Measurements from ENCODE around the gene TMEM259. TPM values are rescaled to one million over a fixed set of nuclear protein-coding genes. Genes with fewer than 3 reads are reported as not detected.

Gene TMEM259
- total and polyA plus RNA-seq, 2 of the 13 experiments (the other 11 are each of a cell fraction or from before 2014, with no cell fraction given), result 64.7 to 164 TPM

- TF ChIP-seq RBM39 (IDR thresholded peaks at IDR 0.05; ENCODE audit: low read depth, low read length, poor library complexity, severe bottlenecking) (peak; percentile 75), KIAA2018 (CRISPR knock-in tag; IDR thresholded peaks at IDR 0.05; ENCODE audit: borderline replicate concordance) (no peak), SRY (CRISPR knock-in tag; IDR thresholded peaks at IDR 0.05) (no peak), ZNF614 (CRISPR knock-in tag; IDR thresholded peaks at IDR 0.05; ENCODE audit: borderline replicate concordance) (0 out of 2 replicates have a peak, but pooled peaks have one; percentile 50), ZNF687 (CRISPR knock-in tag; IDR thresholded peaks at IDR 0.05) (peak; percentile 97), KLF12 (CRISPR knock-in tag; IDR thresholded peaks at IDR 0.05; ENCODE audit: borderline replicate concordance) (no peak), ZNF24 (IDR thresholded peaks at IDR 0.05) (no peak), ZNF563 (CRISPR knock-in tag; IDR thresholded peaks at IDR 0.05) (peak; percentile 53; the same call in 1 of the 2 replicates), FOXA1 (IDR thresholded peaks at IDR 0.05) (no peak), FOXA1 (CRISPR knock-in tag; IDR thresholded peaks at IDR 0.05) (no peak), ZMYM2 (CRISPR knock-in tag; IDR thresholded peaks at IDR 0.05) (no peak), ZNF569 (CRISPR knock-in tag; IDR thresholded peaks at IDR 0.05; ENCODE audit: borderline replicate concordance) (peak; percentile 15; the same call in 1 of the 2 replicates), ZXDC (CRISPR knock-in tag; IDR thresholded peaks at IDR 0.05) (no peak)
Observed at GRCh38 chr19:993361-993830, 27.5 kb downstream of the TMEM259 start (continued).

All from HepG2 (cell line).